GM18867 (cell line): ENCODE measurements around the gene CCNF.
"Not testable (repeated sequence)": the region's sequence is repeated elsewhere in the genome, so short reads cannot be mapped to it uniquely, and the experiment has no call there.

ENCODE experiments used
- ATAC-seq: cut with Tn5 transposase; IDR thresholded peaks from one replicate; pipeline ENCODE4 v1.9.1; 2021; ENCODE audit warnings: mild to moderate bottlenecking, moderate library complexity; ENCODE audit not compliant: unreplicated experiment

The CCNF gene

GRCh38 chr16:2428051-2428783 is 1.0 kb upstream of the CCNF start:
- peak; percentile 11 for ATAC-seq

GRCh38 chr16:2428784-2429033 is 538 bp upstream of the CCNF start:
- no peak for ATAC-seq

GRCh38 chr16:2429771-2430663 is 770 bp downstream of the CCNF start:
- ATAC-seq, result peak; percentile 2

- ATAC-seq, result no peak
These were observed 3.0 kb downstream of the CCNF start for GRCh38 chr16:2432286-2432685.

- no peak for ATAC-seq
These were observed 3.7 kb downstream of the CCNF start for GRCh38 chr16:2432801-2433505.

- not testable (repeated sequence) for ATAC-seq
These were observed 6.0 kb downstream of the CCNF start for GRCh38 chr16:2435236-2435635.

GRCh38 chr16:2436110-2436509 is 6.9 kb downstream of the CCNF start:
- no peak for ATAC-seq

- ATAC-seq, result no peak
These were observed 8.0 kb downstream of the CCNF start for GRCh38 chr16:2437032-2437790.

- ATAC-seq, result no peak
These were observed 8.9 kb downstream of the CCNF start for GRCh38 chr16:2438121-2438520.

- no peak for ATAC-seq
These were observed 10.4 kb downstream of the CCNF start for GRCh38 chr16:2439598-2439997.

GRCh38 chr16:2441143-2441804 is 12.0 kb downstream of the CCNF start:
- ATAC-seq, result not testable (repeated sequence)

- no peak for ATAC-seq
These were observed 14.3 kb downstream of the CCNF start for GRCh38 chr16:2443555-2443954.

- no peak for ATAC-seq
These were observed 18.8 kb downstream of the CCNF start for GRCh38 chr16:2447920-2448583.

- ATAC-seq, result no peak
These were observed 19.9 kb downstream of the CCNF start for GRCh38 chr16:2449118-2449517.

- ATAC-seq, result no peak
These were observed 21.3 kb downstream of the CCNF start for GRCh38 chr16:2450535-2450934.

GRCh38 chr16:2450975-2451381 is 21.7 kb downstream of the CCNF start:
- ATAC-seq, result no peak

- ATAC-seq, result no peak
These were observed 22.6 kb downstream of the CCNF start for GRCh38 chr16:2451851-2452320.

- no peak for ATAC-seq
These were observed 23.4 kb downstream of the CCNF start for GRCh38 chr16:2452650-2453049.

- no peak for ATAC-seq
These were observed 26.0 kb downstream of the CCNF start for GRCh38 chr16:2455081-2455845.
